HCT116 (cell line): Measurements from ENCODE around the gene ZCWPW1. TPM values are rescaled to one million over a fixed set of nuclear protein-coding genes. Genes with fewer than 3 reads are reported as not detected.
"Not testable (repeated sequence)": the region's sequence is repeated elsewhere in the genome, so short reads cannot be mapped to it uniquely, and the experiment has no call there.

Experiments used
- ATAC-seq: fragments of 200-7000 bp; cut with Tn5 transposase; 2 replicates; pipeline ENCODE4 v1.9.1; 2020; ENCODE audit warnings: mild to moderate bottlenecking, moderate library complexity
- BruUV-seq: library from RNA; stranded (reverse); fragments of 400-500 nt; replicated peaks from 2 replicates; lab custom pipeline; 2021; lab: Mats Ljungman, UMichigan
- CTCF ChIA-PET: fragments of 300-600 bp; sonication (Branson Sonifier 250); formaldehyde crosslinking; loops from one replicate; lab custom pipeline; 2021; ENCODE audit warnings: antibody characterized with exemption; lab: Charles Lee
- POLR2A ChIA-PET: fragments of 300-600, 350-600 bp; sonication (Branson Sonifier 250); formaldehyde crosslinking; loops from one replicate; lab custom pipeline; 2021; ENCODE audit warnings: antibody characterized with exemption; lab: Charles Lee
- RAD21 ChIA-PET, 2 experiments: fragments of 300-600 bp; sonication (Branson Sonifier 250); formaldehyde crosslinking; loops; one replicate each; lab custom pipeline; 2023; ENCODE audit warnings: low total read pairs in 2 of 2; ENCODE audit not compliant: uncharacterized antibody in 2 of 2, unreplicated experiment in 2 of 2, low non-redundant PET in 1 of 2; lab: Charles Lee
- DNase-seq: peaks from one replicate; pipeline ENCODE4 v3.0.0-alpha.2; 2010; ENCODE audit warnings: low read depth, low spot score
- H2AFZ ChIP-seq: fragments of 200-600 bp; shearing (Covaris generic), sonication (generic); 2 replicates; pipeline ENCODE4 v1.6.1; 2017; ENCODE audit warnings: low read depth, mixed run types, mixed read lengths, antibody characterized with exemption, low read length; ENCODE audit not compliant: poor library complexity, severe bottlenecking
- H3K27ac ChIP-seq: 2 replicates; pipeline ENCODE4 v1.5.1; 2012; ENCODE audit warnings: low read depth, low read length
- H3K27me3 ChIP-seq: fragments of 200-600 bp; sonication (generic); 2 replicates; pipeline ENCODE4 v1.6.1; 2016; ENCODE audit warnings: mixed run types, low read length, mixed read lengths; ENCODE audit not compliant: insufficient read depth
- H3K36me3 ChIP-seq, 2 experiments: fragments of 200-500 bp in 1 of 2; fragments of 200-600 bp in 1 of 2; sonication (Bioruptor generic) in 1 of 2; sonication (generic) in 1 of 2; 2 replicates each; pipeline versions ENCODE4 v1.5.1 to v1.6.1; 2014 to 2016; ENCODE audit warnings: low read length in 2 of 2, inconsistent platforms in 1 of 2, mixed read lengths in 1 of 2, mixed run types in 1 of 2; ENCODE audit not compliant: insufficient read depth in 2 of 2, control insufficient read depth in 1 of 2
- H3K4me1 ChIP-seq, 2 experiments: fragments of 200-600 bp in 1 of 2; sonication (generic) in 1 of 2; 2 replicates each; pipeline versions ENCODE4 v1.5.1 to v1.6.1; 2012 to 2017; ENCODE audit warnings: low read length in 2 of 2, inconsistent platforms in 1 of 2, mild to moderate bottlenecking in 1 of 2, mixed read lengths in 1 of 2, mixed run types in 1 of 2, moderate library complexity in 1 of 2; ENCODE audit not compliant: insufficient read depth in 2 of 2, control insufficient read depth in 1 of 2
- H3K4me2 ChIP-seq: fragments of 200-600 bp; sonication (generic); 2 replicates; pipeline ENCODE4 v1.6.1; 2017; ENCODE audit warnings: mixed run types, low read length, mixed read lengths
- H3K4me3 ChIP-seq, 2 experiments: fragments of 200-600 bp in 1 of 2; sonication (generic) in 1 of 2; replicated peaks in 1 of 2; 2 replicates each; pipeline ENCODE4 v1.5.1; 2011 to 2016; ENCODE audit warnings: low read length in 2 of 2, control low read depth in 1 of 2, low read depth in 1 of 2, mild to moderate bottlenecking in 1 of 2, mixed read lengths in 1 of 2, mixed run types in 1 of 2
- H3K79me2 ChIP-seq: fragments of 200-600 bp; sonication (generic); 2 replicates; pipeline ENCODE4 v1.6.1; 2017; ENCODE audit warnings: mild to moderate bottlenecking, mixed run types, low read length, moderate library complexity, mixed read lengths; ENCODE audit not compliant: insufficient read depth
- H3K9ac ChIP-seq: fragments of 200-600 bp; sonication (generic); 2 replicates; pipeline ENCODE4 v1.6.1; 2016; ENCODE audit warnings: low read length, mixed read lengths
- H3K9me2 ChIP-seq: fragments of 200-600 bp; sonication (generic), shearing (Covaris generic); 2 replicates; pipeline ENCODE4 v1.6.1; 2017; ENCODE audit warnings: mixed run types, mild to moderate bottlenecking, moderate library complexity; ENCODE audit not compliant: insufficient read depth
- H3K9me3 ChIP-seq, 2 experiments: fragments of 200-500 bp in 1 of 2; fragments of 200-600 bp in 1 of 2; sonication (Bioruptor generic) in 1 of 2; sonication (generic) in 1 of 2; 2 replicates each; pipeline ENCODE4 v1.6.1; 2014 to 2017; ENCODE audit warnings: low read length in 2 of 2, mixed read lengths in 2 of 2, inconsistent platforms in 1 of 2, low read depth in 1 of 2, mild to moderate bottlenecking in 1 of 2, mixed run types in 1 of 2, moderate library complexity in 1 of 2; ENCODE audit not compliant: control insufficient read depth in 1 of 2, insufficient read depth in 1 of 2
- H4K20me1 ChIP-seq: fragments of 200-600 bp; sonication (generic), shearing (Covaris generic); 2 replicates; pipeline ENCODE4 v1.6.1; 2017; ENCODE audit warnings: mixed run types, mild to moderate bottlenecking, moderate library complexity; ENCODE audit not compliant: insufficient read depth
- CBX3 ChIP-seq: IDR thresholded peaks from 2 replicates; pipeline ENCODE4 v1.6.1; 2012; ENCODE audit warnings: low read depth
- EZH2 ChIP-seq: fragments of 200-600 bp; sonication (generic); IDR thresholded peaks from 2 replicates; pipeline ENCODE4 v1.6.1; 2017; ENCODE audit warnings: antibody characterized with exemption, mixed run types
- MAX ChIP-seq: IDR thresholded peaks from 2 replicates; pipeline ENCODE4 v1.6.1; 2012
- RAD21 ChIP-seq: IDR thresholded peaks from 2 replicates; pipeline ENCODE4 v1.6.1; 2012; ENCODE audit warnings: low read depth, mild to moderate bottlenecking
- SRF ChIP-seq: IDR thresholded peaks from 2 replicates; pipeline ENCODE4 v1.6.1; 2012; ENCODE audit warnings: low read depth
- YY1 ChIP-seq: IDR thresholded peaks from 2 replicates; pipeline ENCODE4 v1.6.1; 2011; ENCODE audit warnings: low read length, low read depth, moderate library complexity, mild to moderate bottlenecking; ENCODE audit not compliant: insufficient replicate concordance; ENCODE audit errors: extremely low read depth
- ZBTB33 ChIP-seq: IDR thresholded peaks from 2 replicates; pipeline ENCODE4 v1.6.1; 2011; ENCODE audit warnings: mild to moderate bottlenecking, low read length, moderate library complexity; ENCODE audit not compliant: insufficient replicate concordance; ENCODE audit errors: extremely low read depth
- intact Hi-C: fragments of 100-400 bp; cut with micrococcal nuclease; formaldehyde crosslinking; loops from 2 replicates; pipeline ENCODE4 v1.10.0; 2022
- total RNA-seq: library from RNA; stranded (reverse); gene quantifications from one replicate; pipeline ENCODE4 v1.2.1, GENCODE V29; 2021; ENCODE audit not compliant: unreplicated experiment

ZCWPW1 gene
- total RNA-seq, 1 experiment from 2014 or later: 1.5 TPM

- H3K9me3 ChIP-seq, CTCF ChIA-PET, DNase-seq, H3K79me2 ChIP-seq, H3K27ac ChIP-seq, H3K4me2 ChIP-seq, H2AFZ ChIP-seq, H3K9me2 ChIP-seq, ATAC-seq, H4K20me1 ChIP-seq, H3K4me3 ChIP-seq, RAD21 ChIA-PET, intact Hi-C loops, BruUV-seq, H3K9ac ChIP-seq, H3K36me3 ChIP-seq, H3K27me3 ChIP-seq: not testable (repeated sequence)
- POLR2A ChIA-PET: interaction anchor here (0.7 kb wide), 1 partner anchor 160 kb away, joined by 3 read pairs; no protein-coding TSS in a partner anchor
- H3K4me1 ChIP-seq: peaks cover 2 to 27% of the 10 kb centered on the region in 2 experiments; a peak in 3 of 4 replicates
Measured at GRCh38 chr7:100447363-100447762, 18.9 kb upstream of the ZCWPW1 start.

GRCh38 chr7:100446040-100446439 lies 17.5 kb upstream of the ZCWPW1 start:
- Histone ChIP-seq H3K27ac (no peak overlapping the region), H4K20me1 (no peaks in the 10 kb centered on the region), H3K36me3 (no peaks in the 10 kb centered on the region), H3K4me3 (no peak overlapping the region)
- DNase-seq: no peak
- RAD21 ChIA-PET: no interaction called here
- TF ChIP-seq ZBTB33 (no peak), EZH2 (no peak), CBX3 (no peak), SRF (no peak), RAD21 (no peak), YY1 (no peak), MAX (no peak)
- TF ChIP-seq, all 23 proteins: peak for 0
- Histone ChIP-seq H3K9me3 (no peaks in the 10 kb centered on the region), H3K4me1 (peaks cover 0 to 21% of the 10 kb centered on the region in 2 experiments; a peak in 2 of 4 replicates), H3K9me2 (no peaks in the 10 kb centered on the region), H3K27me3 (no peaks in the 10 kb centered on the region), H3K4me2 (no peak overlapping the region), H3K79me2 (no peaks in the 10 kb centered on the region), H2AFZ (no peak overlapping the region), H3K9ac (no peak overlapping the region)
- BruUV-seq: no TSS peak
- ChIA-PET POLR2A (interaction anchor here (1.9 kb wide), 1 partner anchor 17 kb away, joined by 6 read pairs; the partner anchor contains the start of gene ZCWPW1), CTCF (no interaction called here)
- no peak for ATAC-seq
- intact Hi-C loops: no loop called here
